GM19193 (cell line): Measurements from ENCODE around the gene AKAP10.

Experiments
- POLR2A ChIP-seq: IDR thresholded peaks from 4 replicates; pipeline ENCODE4 v1.6.1; 2011; ENCODE audit not compliant: insufficient read depth, insufficient read length; ENCODE audit errors: extremely low read depth

Gene AKAP10

DNA sequence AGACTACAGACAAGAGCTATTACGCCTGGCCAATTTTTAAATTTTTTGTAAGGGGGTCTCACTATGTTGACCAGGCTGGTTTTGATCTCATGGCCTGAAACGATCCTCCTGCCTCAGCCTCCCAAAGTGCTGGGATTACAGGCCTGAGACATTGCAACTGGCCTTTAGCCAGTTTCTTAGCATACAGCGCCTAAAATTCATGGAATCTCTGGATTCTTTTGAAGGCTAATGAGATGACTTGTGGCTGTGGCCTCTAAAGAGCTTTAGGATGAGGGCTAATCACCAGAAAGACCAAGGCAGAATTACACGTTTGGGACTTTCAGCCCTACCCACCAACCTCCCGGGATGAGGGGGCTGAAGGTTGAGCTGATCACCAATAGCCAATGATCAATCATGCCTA, 34.6 kb downstream of the AKAP10 start:
- no peak for TF ChIP-seq POLR2A

DNA sequence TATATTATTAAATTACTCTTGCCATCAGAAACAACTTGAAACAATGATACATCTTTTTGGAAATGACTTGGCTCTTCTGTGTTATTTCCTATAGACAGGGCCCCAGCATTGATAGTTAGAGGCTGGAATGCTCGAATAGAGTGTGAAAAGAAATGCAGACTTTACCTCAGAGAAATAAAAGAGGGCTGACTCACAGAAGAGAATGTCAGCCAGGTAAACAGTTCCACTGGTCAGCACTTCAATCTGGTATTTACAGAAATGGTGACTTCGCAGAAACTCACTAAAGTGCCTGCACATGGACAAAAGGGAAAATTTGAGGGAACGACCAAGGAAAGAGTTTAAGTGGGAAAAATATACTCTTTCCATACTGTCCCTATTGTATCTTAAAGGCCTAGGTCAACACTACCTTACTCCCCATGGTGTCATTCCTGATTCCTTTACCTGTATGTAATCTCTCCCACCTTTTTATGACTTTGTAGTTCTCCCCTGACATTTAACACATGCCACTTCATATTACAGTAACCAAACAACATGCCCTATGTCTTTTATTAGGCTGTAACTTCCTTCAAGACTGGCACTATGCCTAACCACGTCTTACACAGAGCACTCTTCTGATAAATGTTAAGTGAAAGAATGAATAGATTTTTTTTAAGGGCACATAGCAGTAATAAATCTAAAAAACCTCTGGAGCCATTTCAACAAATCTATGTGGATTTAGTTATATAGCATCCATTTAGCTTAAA, 36.7 kb downstream of the AKAP10 start:
- no peak for TF ChIP-seq POLR2A

DNA sequence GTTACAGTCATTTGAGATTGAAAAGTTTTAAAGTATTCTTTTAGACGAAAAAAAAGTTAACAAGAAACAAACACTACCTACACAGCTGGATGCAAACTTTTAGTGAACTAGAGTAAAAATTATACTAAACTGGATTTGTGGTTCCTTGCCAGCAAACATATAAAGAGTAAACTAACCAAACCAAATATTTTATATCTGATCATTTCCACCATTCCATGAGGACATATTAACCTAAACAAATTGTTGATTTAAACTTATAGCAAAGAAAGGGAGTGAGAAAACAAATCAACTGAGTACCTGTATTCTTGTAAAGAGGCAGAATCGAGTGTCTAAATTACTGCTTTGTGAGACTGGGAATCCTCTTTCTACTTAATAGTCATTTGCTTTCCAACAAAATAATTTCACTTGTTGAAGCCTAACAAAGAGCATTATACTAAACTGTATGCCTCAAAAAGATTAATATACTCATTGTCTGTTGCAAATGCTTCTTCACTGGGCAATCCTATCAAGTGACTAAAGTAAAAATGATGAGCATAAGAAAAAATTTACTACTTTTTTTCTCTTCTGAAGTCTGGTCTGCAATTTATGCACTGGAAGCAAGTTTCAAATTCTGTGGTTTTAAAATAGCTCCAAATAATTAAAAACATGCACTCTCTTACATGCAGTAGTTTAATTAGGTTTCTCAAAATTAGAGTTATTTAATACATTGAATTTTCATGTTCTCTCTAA, 37.5 kb downstream of the AKAP10 start:
- TF ChIP-seq POLR2A = no peak

DNA sequence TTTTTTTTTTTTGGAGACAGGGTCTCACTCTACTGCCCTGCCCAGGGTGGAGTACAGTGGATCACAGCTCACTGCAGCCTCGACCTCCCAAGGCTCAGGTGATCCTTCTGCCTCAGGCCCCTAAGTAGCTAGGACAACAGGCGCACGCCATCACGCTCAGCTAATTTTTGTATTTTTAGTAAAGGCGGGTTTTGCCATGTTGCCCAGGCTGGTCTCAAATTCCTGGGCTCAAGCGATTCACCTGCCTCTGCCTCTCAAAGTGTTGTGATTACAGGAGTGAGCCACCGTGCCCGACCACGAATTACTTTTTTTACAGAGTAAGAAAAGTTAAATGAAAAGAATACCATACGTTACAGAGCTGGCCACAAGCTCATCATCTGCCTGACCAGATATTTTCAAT, 38.9 kb downstream of the AKAP10 start:
- no peak for TF ChIP-seq POLR2A

DNA sequence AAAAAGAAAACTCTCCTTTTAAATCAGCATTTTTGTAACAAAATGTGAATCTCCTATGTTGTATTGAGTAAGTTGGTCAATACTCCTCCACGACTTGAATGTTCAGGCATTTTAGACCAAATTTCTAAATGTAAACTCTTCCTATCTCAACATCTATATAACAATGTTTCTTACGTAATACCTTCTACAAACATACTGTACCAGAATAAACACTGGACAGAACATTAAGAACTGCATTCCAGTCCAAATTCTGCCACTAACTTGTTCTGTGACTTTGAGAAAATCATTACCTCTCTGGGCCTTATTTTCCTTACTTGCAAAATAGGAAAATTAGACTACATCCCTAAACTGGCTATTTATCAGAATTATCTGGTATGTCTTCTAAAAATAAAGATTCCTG, 40.1 kb downstream of the AKAP10 start:
- no peak for TF ChIP-seq POLR2A

DNA sequence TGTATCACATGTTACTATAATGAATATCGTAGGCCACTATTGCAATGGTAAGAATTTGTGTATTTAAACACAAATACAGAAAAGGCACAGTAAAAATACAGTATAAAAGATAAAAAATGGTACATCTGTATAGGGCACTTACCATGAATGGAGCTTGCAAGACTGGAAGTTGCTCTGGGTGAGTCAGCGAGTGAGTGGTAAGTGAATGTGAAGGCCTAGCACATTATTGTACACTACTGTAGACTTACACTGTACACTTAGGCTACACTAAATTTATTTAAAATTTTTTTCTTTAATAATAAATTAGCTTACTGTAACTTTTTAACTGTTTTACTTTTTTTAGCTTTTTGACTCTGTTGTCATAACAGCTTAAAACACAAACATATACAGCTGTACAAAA, 42.5 kb downstream of the AKAP10 start:
- TF ChIP-seq POLR2A = no peak

DNA sequence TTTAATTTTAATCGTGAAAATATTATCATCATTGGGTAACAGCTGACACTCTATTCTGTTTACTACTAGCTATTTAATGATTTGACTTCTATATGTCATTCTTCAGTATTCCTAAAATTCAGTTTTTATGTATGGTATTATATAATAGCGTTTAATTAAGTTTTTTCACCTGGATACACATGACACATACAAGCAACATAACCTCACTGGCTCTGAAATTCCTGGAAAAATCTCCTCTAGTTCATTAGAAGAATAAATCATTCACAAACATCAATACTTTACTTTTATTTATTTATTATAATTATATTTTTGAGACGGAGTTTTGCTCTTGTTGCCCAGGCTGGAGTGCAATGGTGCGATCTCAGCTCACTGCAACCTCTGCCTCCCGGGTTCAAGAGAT, 44.0 kb downstream of the AKAP10 start:
- TF ChIP-seq POLR2A = no peak

DNA sequence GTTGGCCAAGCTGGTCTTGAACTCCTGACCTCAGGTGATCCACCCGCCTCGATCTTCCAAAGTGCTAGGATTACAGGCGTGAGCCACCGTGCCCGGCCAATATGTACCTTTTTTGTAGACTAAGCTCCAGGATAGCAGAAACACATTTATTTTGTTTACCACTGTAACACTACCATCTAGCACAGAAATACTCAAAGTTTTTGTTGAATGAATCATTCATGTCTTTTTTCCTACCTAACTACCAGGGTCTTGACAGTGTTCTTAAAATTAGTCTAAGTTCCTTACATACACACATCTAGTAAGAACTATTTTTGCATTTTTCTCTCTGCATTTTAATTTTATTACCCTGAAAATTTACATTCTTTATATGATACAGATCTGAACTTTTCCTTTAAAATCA, 44.4 kb downstream of the AKAP10 start:
- no peak for TF ChIP-seq POLR2A

DNA sequence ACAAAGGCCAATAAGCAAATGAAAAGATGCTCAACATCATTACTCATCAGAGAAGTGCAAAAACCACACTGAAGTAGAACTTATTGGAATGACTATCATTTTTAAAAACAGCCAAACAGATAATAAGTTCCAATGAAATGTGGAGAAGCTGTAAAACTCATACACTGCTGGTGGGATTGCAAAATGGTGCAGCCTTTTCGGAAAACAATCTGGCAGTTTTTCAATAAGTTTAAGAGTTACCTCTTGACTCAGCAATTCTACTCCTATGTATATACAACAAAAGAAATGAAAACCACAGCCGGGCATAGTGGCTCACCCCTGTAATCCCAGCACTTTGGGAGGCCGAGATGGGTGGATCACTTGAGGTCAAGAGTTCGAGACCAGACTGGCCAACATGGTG, 49.3 kb downstream of the AKAP10 start:
- TF ChIP-seq POLR2A = no peak

DNA sequence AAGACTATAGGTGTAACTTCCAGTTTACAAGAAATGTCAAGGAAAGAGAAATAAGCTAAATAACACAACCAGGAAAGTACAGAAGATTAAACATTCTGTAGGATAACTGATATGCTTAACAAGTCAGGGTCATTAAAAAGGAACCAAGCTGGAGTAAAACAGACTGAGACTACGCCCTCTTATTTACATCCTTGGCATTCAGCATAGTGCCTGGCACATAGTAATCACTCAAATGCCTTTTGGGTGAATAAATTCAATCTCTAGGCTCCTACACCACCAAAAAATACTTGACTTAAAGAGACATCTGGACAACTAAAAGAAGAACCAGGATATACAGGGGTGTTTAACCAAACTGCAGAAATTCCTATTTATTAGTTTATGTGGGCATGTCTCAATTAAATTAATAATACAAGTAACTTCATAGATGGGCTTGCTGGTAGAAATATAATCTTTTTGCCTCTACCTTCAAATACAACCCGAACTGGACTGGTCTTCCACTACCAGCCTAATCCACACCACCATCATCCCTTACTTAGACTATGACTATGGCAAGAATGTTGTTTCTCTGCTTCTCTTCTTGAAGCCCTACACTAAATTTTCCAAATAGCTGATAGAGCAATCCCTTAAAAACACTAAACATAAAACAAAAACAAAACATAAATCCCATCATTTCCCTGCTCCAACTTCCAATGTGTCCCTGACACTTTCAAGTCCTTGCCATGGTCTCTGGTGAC, 62.2 kb downstream of the AKAP10 start:
- TF ChIP-seq POLR2A = no peak

DNA sequence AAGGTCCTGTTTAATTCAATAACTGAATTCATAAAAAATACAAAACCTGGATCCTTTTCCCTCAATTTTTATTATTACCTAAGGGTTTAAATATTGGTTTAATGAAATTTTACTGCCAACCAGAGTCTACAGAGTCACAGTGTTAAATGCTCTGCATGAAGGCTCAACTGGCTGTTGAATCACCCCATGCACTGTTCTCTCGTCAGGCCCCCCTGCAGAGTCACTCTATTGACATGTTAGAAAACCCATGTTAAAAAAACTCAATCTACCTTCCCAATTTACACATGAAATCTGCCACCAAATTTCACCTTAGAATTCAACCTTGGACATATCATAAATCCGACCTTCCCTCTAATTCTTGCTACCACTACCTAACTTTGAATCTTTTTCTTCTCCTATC, 66.6 kb downstream of the AKAP10 start:
- no peak for TF ChIP-seq POLR2A

DNA sequence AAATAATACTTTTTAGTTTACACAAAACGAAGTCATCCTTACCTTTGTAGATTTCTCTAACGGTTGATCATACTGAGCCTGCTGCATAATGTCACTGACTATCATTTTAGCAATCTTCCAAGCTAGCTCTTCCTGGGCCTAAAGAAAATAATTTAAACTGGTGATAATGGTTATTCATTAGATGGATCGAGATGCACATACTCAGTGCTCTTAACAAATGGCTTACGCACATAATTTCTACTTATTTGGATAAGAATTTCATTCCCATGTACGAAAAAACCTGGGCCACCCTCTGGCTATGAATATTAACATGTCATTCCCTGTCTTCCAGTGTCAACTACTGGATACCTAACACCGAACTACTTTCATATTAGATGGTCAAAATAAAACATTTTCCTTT, 68.5 kb downstream of the AKAP10 start:
- no peak for TF ChIP-seq POLR2A

DNA sequence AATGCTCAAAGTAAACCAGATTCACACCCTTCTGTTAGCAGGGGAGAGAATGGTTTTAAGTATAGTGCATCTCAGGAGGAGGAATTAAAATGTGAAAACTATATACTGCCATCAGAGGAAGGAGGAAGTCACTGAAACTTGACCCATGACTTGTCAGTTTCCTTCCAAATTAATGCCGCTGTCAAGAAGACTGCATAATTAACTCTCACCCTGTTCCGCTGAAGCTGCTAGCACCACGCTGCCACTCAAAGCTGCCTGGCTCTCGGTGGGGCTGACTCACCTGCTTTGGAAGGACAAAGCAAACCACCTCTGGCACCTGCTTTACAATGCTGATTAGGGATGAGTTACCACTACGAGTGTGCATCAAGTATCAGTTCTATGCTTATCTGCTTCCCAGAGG, 72.1 kb downstream of the AKAP10 start:
- no peak for TF ChIP-seq POLR2A

DNA sequence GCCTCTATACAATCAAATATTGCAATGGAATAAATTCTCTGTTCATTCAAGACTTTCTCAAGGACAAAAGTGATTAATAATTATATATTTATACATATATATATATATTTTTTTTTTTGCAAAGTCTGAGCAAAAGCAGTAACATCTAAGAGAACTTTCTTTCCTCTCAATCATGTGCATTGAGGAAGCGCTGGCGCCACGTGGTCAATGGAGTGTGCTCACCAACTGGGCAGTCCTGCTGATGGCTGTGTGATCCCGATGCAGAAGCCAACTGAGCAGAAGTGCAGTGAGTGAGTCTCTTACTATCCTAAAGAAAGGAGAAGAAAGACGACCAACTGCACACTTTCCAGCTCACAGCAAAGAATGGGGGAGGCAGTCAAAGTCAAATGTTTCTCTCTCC, 72.7 kb downstream of the AKAP10 start:
- no peak for TF ChIP-seq POLR2A

DNA sequence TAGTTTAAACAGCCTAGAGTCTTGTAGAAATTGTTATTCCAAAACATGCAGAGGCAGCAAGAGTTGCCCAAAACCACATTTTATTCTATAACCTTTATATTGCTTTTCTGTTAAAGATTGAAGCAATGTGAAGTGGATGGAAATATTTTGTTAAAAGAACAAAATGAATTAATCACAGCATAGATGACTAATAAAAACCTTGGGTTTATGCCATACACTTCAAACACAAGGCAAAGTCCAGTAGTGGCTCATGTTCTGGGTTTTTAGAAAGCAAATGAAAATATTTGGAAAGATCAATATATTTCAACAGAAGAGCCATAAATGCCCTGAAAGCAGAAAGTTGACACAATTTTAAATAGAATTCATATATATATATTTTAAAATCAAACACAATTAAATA, 73.2 kb downstream of the AKAP10 start:
- TF ChIP-seq POLR2A = no peak

DNA sequence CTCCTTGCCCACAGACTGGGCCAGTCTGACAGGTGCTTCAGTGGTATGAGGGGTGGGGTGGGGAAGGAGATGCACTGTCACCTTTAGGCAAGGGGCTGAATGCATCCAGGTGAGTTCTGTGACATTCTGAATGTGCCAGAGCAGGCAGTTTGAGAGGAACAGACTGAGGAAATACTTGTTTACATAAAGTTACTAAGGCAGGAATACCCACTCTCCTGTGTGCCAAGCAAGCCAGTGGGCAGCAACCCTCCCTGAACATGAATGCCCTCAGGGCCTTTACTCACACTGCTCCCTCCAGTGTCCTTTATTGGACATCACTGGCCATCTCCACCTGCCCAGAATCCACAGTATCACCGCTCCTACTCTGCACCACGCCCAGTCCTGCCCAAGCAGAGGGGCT, 76.8 kb downstream of the AKAP10 start:
- no peak for TF ChIP-seq POLR2A
